Measurements from ENCODE around the gene RNASE4. TPM values are rescaled to one million over a fixed set of nuclear protein-coding genes. Genes with fewer than 3 reads are reported as not detected.

The RNASE4 gene
- total RNA-seq, 1 experiment from 2014 or later = 2.4 TPM

GRCh38 chr14:20690848-20691640 lies 6.7 kb downstream of the RNASE4 start:
- peak; percentile 77 for DNase-seq (ENCODE audit: unreplicated experiment)
- Mint-ChIP-seq H3K27ac (ENCODE audit: low read depth, unreplicated experiment) (no peak overlapping the region), H3K4me3 (ENCODE audit: unreplicated experiment) (peak overlapping the region; percentile 47), H3K9me3 (ENCODE audit: unreplicated experiment) (no peaks in the 10 kb centered on the region), H3K36me3 (ENCODE audit: insufficient read depth, unreplicated experiment) (no peaks in the 10 kb centered on the region), H3K4me1 (ENCODE audit: insufficient read depth, unreplicated experiment) (peaks cover 9% of the 10 kb centered on the region), H3K27me3 (ENCODE audit: insufficient read depth, unreplicated experiment) (no peaks in the 10 kb centered on the region)
- ChIA-PET POLR2A (interaction anchor here (0.7 to 2.4 kb wide), 9 partner anchors 9 to 351 kb away, joined by 3 to 17 read pairs (median 5); partner anchors contain the start of genes APEX1, OSGEP, PIP4P1 and RNASE7), CTCF (interaction anchor here (0.5 to 7.5 kb wide), 48 partner anchors 9 to 402 kb away, joined by 3 to 103 read pairs (median 4); partner anchors contain the start of genes PARP2, SLC39A2 and TTC5)
- intact Hi-C loops (cut with micrococcal nuclease) = loop anchor here (1.0 kb wide), 4 partner anchors 28 to 160 kb away; no protein-coding TSS in a partner anchor
- peak; percentile 81 for TF ChIP-seq CTCF (IDR thresholded peaks at IDR 0.05; ENCODE audit: unreplicated experiment)
- BruUV-seq (replicated peaks) = no TSS peak

- peaks cover 6% of the 10 kb centered on the region for H3K4me1 Mint-ChIP-seq (ENCODE audit: insufficient read depth, unreplicated experiment)
- no peak for DNase-seq (ENCODE audit: unreplicated experiment)
- H3K4me3 Mint-ChIP-seq (ENCODE audit: unreplicated experiment) = no peak overlapping the region
- TF ChIP-seq CTCF (IDR thresholded peaks at IDR 0.05; ENCODE audit: unreplicated experiment) = no peak
- peak overlapping the region; percentile 59 for H3K27ac Mint-ChIP-seq (ENCODE audit: low read depth, unreplicated experiment)
- no peaks in the 10 kb centered on the region for H3K9me3 Mint-ChIP-seq (ENCODE audit: unreplicated experiment)
- H3K27me3 Mint-ChIP-seq (ENCODE audit: insufficient read depth, unreplicated experiment) = no peaks in the 10 kb centered on the region
- ChIA-PET POLR2A (interaction anchor here (1.5 to 2.4 kb wide), 4 partner anchors 10 to 82 kb away, joined by 4 to 17 read pairs (median 10); no protein-coding TSS in a partner anchor), CTCF (interaction anchor here (0.5 to 7.5 kb wide), 26 partner anchors 8 to 401 kb away, joined by 3 to 103 read pairs (median 4); partner anchors contain the start of genes PARP2, RNASE4 and SLC39A2)
- no TSS peak for BruUV-seq (replicated peaks)
- intact Hi-C loops (cut with micrococcal nuclease) = no loop called here
- H3K36me3 Mint-ChIP-seq (ENCODE audit: insufficient read depth, unreplicated experiment) = no peaks in the 10 kb centered on the region
Measured at GRCh38 chr14:20692116-20692751, 7.9 kb downstream of the RNASE4 start.

DNA sequence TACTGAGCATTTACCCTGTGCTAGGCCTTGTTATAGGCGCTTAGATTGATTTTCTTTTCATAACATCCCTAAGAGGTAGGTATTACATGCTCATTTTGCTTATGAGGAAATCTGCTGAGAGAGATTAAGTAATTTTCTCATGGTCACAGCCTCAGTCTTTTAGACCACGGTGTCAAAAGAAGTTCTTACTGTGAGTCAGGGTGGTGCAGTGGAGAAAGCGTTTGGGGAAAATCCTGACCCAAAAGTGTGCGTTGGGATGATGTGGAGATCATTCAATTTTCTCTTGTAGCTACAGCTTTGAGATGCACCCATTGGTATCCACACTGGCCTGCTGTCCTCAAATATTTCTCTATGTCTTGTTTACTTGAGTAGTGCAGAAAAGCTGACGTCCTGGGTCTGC lies 12.4 kb downstream of the RNASE4 start:
- H3K9me3 Mint-ChIP-seq (ENCODE audit: unreplicated experiment) = no peaks in the 10 kb centered on the region
- DNase-seq (ENCODE audit: unreplicated experiment) = no peak
- POLR2A ChIA-PET = interaction anchor here (0.6 to 1.4 kb wide), 2 partner anchors 15 to 1402 kb away, joined by 3 to 6 read pairs; no protein-coding TSS in a partner anchor

More for the DNA sequence above, 12.4 kb downstream of the RNASE4 start:
- H3K4me3 Mint-ChIP-seq (ENCODE audit: unreplicated experiment) = no peak overlapping the region
- no peak overlapping the region for H3K27ac Mint-ChIP-seq (ENCODE audit: low read depth, unreplicated experiment)
- no TSS peak for BruUV-seq (replicated peaks)
- H3K4me1 Mint-ChIP-seq (ENCODE audit: insufficient read depth, unreplicated experiment) = no peaks in the 10 kb centered on the region
- intact Hi-C loops (cut with micrococcal nuclease) = loop anchor here (1.0 kb wide), 3 partner anchors 159 to 344 kb away; no protein-coding TSS in a partner anchor
- no peak for TF ChIP-seq CTCF (IDR thresholded peaks at IDR 0.05; ENCODE audit: unreplicated experiment)
- H3K36me3 Mint-ChIP-seq (ENCODE audit: insufficient read depth, unreplicated experiment) = no peaks in the 10 kb centered on the region
- no peaks in the 10 kb centered on the region for H3K27me3 Mint-ChIP-seq (ENCODE audit: insufficient read depth, unreplicated experiment)
- CTCF ChIA-PET = interaction anchor here (0.5 to 6.2 kb wide), 39 partner anchors 8 to 485 kb away, joined by 3 to 121 read pairs (median 5); partner anchors contain the start of gene SLC39A2
